UCSD-AML1 (cell line): Measurements from ENCODE around the gene APOL1.
"Not testable (repeated sequence)": the region's sequence is repeated elsewhere in the genome, so short reads cannot be mapped to it uniquely, and the experiment has no call there.

Source experiments
- DNase-seq: peaks from one replicate; lab custom pipeline; 2025; ENCODE audit not compliant: unreplicated experiment; lab: John Stamatoyannopoulos, UW

The APOL1 gene

GRCh38 chr22:36290391-36291075 is 37.6 kb downstream of the APOL1 start:
- DNase-seq: not testable (repeated sequence)

- no peak for DNase-seq
These were observed 39.2 kb downstream of the APOL1 start for GRCh38 chr22:36291831-36292740.

GRCh38 chr22:36292823-36293530 is 40.0 kb downstream of the APOL1 start:
- no peak for DNase-seq

- no peak for DNase-seq
These were observed 40.8 kb downstream of the APOL1 start for GRCh38 chr22:36293606-36294292.

GRCh38 chr22:36294293-36294620 is 41.3 kb downstream of the APOL1 start:
- no peak for DNase-seq

- no peak for DNase-seq
These were observed 41.9 kb downstream of the APOL1 start for GRCh38 chr22:36294801-36295200.

- DNase-seq: no peak
These were observed 42.3 kb downstream of the APOL1 start for GRCh38 chr22:36295247-36295646.

GRCh38 chr22:36296690-36297089 is 43.8 kb downstream of the APOL1 start:
- no peak for DNase-seq

- DNase-seq: no peak
These were observed 44.6 kb downstream of the APOL1 start for GRCh38 chr22:36297568-36297967.

- DNase-seq: no peak
These were observed 45.2 kb downstream of the APOL1 start for GRCh38 chr22:36298118-36298517.

GRCh38 chr22:36298601-36299000 is 45.7 kb downstream of the APOL1 start:
- no peak for DNase-seq

- no peak for DNase-seq
These were observed 46.4 kb downstream of the APOL1 start for GRCh38 chr22:36299295-36299694.

- no peak for DNase-seq
These were observed 47.0 kb downstream of the APOL1 start for GRCh38 chr22:36299911-36300310.

- DNase-seq: no peak
These were observed 47.7 kb downstream of the APOL1 start for GRCh38 chr22:36300396-36301212.

- DNase-seq: peak; percentile 61
These were observed 48.5 kb downstream of the APOL1 start for GRCh38 chr22:36301384-36301828.

GRCh38 chr22:36301851-36302250 is 48.9 kb downstream of the APOL1 start:
- DNase-seq: no peak

GRCh38 chr22:36302439-36303114 is 49.6 kb downstream of the APOL1 start:
- no peak for DNase-seq

GRCh38 chr22:36303115-36303467 is 50.2 kb downstream of the APOL1 start:
- DNase-seq: no peak

- no peak for DNase-seq
These were observed 50.9 kb downstream of the APOL1 start for GRCh38 chr22:36303874-36304273.

GRCh38 chr22:36304429-36304828 is 51.5 kb downstream of the APOL1 start:
- DNase-seq: no peak
